HepG2 (cell line): ENCODE measurements around the gene TTC38. TPM values are rescaled to one million over a fixed set of nuclear protein-coding genes. Genes with fewer than 3 reads are reported as not detected.

ENCODE experiments used
- HNRNPL ChIP-seq: fragments of 200-400 bp; formaldehyde crosslinking; IDR thresholded peaks from 2 replicates; pipeline ENCODE4 v1.6.1; 2017; ENCODE audit warnings: mild to moderate bottlenecking, low read depth, low read length
- NFYC ChIP-seq: IDR thresholded peaks from 2 replicates; pipeline ENCODE4 v1.6.1; 2016; ENCODE audit warnings: missing genetic modification reagents, missing compliant biosample characterization
- ZBTB38 ChIP-seq: sonication (generic); formaldehyde crosslinking; IDR thresholded peaks from 2 replicates; pipeline ENCODE4 v1.5.1; 2020; ENCODE audit warnings: mild to moderate bottlenecking, missing genetic modification reagents
- ZNF274 ChIP-seq: sonication (generic); formaldehyde crosslinking; IDR thresholded peaks from 2 replicates; pipeline ENCODE4 v1.5.1; 2020; ENCODE audit warnings: mild to moderate bottlenecking, missing genetic modification reagents
- polyA plus RNA-seq, 8 experiments: library from polyadenylated mRNA; depleted of rRNA in 3 of 8; stranded (reverse) in 7 of 8; unstranded in 1 of 8; fragments of >200 nt; fragmentation: Illumina TruSeq in 4 of 8; extraction: Trizol in 4 of 8; gene quantifications; 2 replicates each; pipeline versions ENCODE4 v1.2.1 to v1.2.3, GENCODE V29; 2011 to 2016; ENCODE audit warnings: low read depth in 4 of 8, missing spikeins in 1 of 8, mixed read lengths in 1 of 8; ENCODE audit not compliant: insufficient read depth in 1 of 8
- total RNA-seq, 5 experiments: library from RNA; depleted of rRNA; stranded (reverse); fragments of >200 nt; fragmentation: Illumina TruSeq; extraction: Trizol; gene quantifications; 2 replicates each; pipeline ENCODE4 v1.2.3, GENCODE V29; 2016; ENCODE audit warnings: low read depth in 1 of 5
- TF ChIP-seq, protein P1 (sequence below): sonication (generic); formaldehyde crosslinking; IDR thresholded peaks from 2 replicates; pipeline ENCODE4 v1.5.1; 2020; ENCODE audit warnings: mild to moderate bottlenecking, missing genetic modification reagents, moderate library complexity
- TF ChIP-seq, protein P2 (sequence below): sonication (generic); formaldehyde crosslinking; IDR thresholded peaks from 2 replicates; pipeline ENCODE4 v1.4.0; 2020; ENCODE audit warnings: missing genetic modification reagents, borderline replicate concordance
- TF ChIP-seq, protein P3 (sequence below): sonication (generic); formaldehyde crosslinking; IDR thresholded peaks from 2 replicates; pipeline ENCODE4 v1.5.1; 2020; ENCODE audit warnings: mild to moderate bottlenecking, missing genetic modification reagents, borderline replicate concordance

TTC38 gene
- total and polyA plus RNA-seq, 2 of the 13 experiments (the other 11 are each of a cell fraction or from before 2014, with no cell fraction given), result 101 to 105 TPM

DNA sequence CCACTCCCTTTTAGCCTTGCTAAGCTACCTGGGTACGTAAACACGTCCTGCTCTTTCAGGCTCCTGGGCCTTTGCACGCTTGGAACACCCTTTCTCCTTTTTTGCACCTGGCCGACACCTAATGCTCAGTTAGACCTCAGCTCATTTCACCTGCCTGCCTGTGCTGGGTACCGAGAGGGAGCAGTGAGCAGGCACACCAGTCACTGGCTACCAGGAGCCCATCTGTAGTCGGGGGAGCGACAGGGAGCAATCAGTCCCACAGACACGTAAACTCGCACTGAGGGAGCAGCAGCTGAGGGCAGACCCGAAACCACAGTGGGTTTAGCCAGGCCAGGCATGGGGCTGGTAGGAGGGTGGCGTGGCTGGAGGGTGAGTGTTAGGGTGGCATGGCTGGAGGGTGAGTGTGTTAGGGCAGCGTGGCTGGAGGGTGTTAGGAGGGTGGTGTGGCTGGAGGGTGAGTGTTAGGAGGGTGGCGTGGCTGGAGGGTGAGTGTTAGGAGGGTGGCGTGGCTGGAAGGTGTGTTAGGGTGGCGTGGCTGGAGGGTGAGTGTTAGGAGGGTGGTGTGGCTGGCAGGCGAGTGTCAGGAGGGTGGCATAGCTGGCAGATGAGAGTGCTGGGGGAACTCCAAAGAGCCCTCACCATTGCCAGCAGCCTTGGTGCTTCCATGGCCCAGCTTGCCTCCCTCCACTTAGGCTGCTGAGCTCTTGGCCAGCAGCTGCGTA, 22.5 kb downstream of the TTC38 start (continued):
- TF ChIP-seq, protein P1, sequence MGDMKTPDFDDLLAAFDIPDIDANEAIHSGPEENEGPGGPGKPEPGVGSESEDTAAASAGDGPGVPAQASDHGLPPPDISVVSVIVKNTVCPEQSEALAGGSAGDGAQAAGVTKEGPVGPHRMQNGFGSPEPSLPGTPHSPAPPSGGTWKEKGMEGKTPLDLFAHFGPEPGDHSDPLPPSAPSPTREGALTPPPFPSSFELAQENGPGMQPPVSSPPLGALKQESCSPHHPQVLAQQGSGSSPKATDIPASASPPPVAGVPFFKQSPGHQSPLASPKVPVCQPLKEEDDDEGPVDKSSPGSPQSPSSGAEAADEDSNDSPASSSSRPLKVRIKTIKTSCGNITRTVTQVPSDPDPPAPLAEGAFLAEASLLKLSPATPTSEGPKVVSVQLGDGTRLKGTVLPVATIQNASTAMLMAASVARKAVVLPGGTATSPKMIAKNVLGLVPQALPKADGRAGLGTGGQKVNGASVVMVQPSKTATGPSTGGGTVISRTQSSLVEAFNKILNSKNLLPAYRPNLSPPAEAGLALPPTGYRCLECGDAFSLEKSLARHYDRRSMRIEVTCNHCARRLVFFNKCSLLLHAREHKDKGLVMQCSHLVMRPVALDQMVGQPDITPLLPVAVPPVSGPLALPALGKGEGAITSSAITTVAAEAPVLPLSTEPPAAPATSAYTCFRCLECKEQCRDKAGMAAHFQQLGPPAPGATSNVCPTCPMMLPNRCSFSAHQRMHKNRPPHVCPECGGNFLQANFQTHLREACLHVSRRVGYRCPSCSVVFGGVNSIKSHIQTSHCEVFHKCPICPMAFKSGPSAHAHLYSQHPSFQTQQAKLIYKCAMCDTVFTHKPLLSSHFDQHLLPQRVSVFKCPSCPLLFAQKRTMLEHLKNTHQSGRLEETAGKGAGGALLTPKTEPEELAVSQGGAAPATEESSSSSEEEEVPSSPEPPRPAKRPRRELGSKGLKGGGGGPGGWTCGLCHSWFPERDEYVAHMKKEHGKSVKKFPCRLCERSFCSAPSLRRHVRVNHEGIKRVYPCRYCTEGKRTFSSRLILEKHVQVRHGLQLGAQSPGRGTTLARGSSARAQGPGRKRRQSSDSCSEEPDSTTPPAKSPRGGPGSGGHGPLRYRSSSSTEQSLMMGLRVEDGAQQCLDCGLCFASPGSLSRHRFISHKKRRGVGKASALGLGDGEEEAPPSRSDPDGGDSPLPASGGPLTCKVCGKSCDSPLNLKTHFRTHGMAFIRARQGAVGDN (CRISPR knock-in tag), result 0 out of 2 replicates have a peak, but pooled peaks have one; percentile 14
- 0 out of 2 replicates have a peak, but pooled peaks have one; percentile 44 for TF ChIP-seq HNRNPL
- no peak for TF ChIP-seq NFYC (CRISPR knock-in tag)
- TF ChIP-seq ZNF274 (CRISPR knock-in tag), result no peak
- TF ChIP-seq, protein P2, sequence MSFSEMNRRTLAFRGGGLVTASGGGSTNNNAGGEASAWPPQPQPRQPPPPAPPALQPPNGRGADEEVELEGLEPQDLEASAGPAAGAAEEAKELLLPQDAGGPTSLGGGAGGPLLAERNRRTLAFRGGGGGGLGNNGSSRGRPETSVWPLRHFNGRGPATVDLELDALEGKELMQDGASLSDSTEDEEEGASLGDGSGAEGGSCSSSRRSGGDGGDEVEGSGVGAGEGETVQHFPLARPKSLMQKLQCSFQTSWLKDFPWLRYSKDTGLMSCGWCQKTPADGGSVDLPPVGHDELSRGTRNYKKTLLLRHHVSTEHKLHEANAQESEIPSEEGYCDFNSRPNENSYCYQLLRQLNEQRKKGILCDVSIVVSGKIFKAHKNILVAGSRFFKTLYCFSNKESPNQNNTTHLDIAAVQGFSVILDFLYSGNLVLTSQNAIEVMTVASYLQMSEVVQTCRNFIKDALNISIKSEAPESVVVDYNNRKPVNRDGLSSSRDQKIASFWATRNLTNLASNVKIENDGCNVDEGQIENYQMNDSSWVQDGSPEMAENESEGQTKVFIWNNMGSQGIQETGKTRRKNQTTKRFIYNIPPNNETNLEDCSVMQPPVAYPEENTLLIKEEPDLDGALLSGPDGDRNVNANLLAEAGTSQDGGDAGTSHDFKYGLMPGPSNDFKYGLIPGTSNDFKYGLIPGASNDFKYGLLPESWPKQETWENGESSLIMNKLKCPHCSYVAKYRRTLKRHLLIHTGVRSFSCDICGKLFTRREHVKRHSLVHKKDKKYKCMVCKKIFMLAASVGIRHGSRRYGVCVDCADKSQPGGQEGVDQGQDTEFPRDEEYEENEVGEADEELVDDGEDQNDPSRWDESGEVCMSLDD (CRISPR knock-in tag), result no peak
- TF ChIP-seq ZBTB38 (CRISPR knock-in tag), result no peak
- TF ChIP-seq, protein P3, sequence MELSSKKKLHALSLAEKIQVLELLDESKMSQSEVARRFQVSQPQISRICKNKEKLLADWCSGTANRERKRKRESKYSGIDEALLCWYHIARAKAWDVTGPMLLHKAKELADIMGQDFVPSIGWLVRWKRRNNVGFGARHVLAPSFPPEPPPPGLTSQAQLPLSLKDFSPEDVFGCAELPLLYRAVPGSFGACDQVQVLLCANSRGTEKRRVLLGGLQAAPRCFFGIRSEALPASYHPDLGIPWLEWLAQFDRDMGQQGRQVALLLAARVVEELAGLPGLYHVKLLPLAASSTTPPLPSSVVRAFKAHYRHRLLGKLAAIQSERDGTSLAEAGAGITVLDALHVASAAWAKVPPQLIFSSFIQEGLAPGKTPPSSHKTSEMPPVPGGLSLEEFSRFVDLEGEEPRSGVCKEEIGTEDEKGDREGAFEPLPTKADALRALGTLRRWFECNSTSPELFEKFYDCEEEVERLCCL (CRISPR knock-in tag), result no peak
